Skin of body (tissue), 2 donors: Measurements from ENCODE around the gene EDN2. TPM values are rescaled to one million over a fixed set of nuclear protein-coding genes. Genes with fewer than 3 reads are reported as not detected.
A peak's percentile ranks its signal among the peaks of the same experiment; 100 is the strongest.

ENCODE experiments used
- DNase-seq: peaks from one replicate; lab custom pipeline; 2025; lab: John Stamatoyannopoulos, UW
- total RNA-seq: library from RNA; depleted of rRNA; stranded (reverse); fragments of >200 nt; gene quantifications from one replicate; pipeline ENCODE4 v1.2.3, GENCODE V29; 2014

Gene EDN2
- total RNA-seq, 1 donor from 2014 or later = 11.7 TPM

DNA sequence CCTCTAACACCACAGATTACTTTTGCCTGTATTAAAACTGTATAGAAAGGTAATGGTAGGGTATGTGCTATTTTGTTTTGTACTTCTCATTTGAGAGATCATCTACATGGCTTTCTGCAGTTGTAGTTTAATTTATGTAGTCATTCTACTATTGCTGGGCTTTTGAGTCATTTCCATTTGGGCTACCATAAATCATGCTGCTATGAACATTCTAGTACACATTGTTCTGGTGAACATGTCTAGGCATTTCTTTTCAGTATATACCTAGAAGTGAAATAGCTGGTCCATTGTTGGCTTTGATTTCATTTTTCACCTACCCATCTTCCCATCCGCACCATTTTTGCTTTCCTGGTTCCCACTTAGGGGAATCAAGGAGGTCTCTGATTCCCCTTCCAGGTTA lies 18.7 kb downstream of the EDN2 start:
- DNase-seq = no peak

DNA sequence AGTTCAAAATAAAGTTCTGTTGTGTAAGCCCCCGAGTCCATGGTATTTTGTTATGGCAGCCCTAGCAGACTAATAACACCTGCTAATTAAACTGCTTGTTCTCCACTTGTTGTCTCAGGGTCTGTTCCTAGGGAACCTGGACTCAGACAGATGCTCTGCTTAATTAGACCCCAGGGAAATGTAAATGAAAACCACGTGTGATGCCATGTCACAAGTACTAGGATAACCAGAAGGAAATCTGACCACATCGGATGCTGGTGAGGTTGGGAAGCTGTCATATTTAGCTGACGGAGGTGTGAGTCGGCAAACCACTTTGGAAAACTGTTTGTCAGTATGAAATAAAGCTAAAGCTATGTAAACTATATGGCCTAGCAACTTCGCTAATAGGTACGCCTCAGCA lies 19.6 kb downstream of the EDN2 start:
- DNase-seq = no peak

DNA sequence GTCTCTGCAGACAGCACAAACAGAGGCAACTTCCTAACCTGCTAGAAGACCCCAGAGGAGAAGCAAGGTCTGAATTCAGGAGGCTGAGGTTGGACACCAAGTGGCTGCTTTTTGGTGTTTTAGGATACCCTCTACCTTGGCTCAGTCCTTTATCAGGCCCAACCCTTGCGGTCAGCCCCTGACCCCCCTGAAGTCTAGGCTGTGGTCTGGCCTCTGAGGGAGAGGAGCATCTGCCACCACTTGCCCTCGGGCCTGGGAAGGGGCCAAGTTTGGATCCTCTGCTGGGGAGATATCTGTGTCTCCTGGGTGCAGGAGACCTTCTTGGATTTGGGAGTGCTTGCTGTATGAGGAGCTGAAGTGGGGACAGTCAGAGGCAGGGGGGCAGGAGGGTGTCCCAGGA lies 21.0 kb downstream of the EDN2 start:
- DNase-seq = no peak

DNA sequence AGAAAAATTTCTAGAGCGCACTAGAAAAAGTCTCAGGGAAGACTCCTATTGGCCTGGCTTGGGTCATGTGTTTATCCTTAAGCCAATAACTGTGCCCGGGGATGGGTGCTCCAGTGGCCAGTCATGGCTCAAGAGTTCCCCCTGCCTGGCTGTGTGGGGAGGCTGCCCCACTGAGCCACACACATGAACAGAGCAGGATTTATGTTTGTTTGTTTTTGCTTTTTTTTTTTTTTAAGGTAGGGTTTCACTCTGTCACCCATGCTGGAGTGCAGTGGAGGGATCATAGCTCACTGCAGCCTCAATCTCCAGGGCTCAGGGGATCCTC lies 21.8 kb downstream of the EDN2 start:
- no peak for DNase-seq

DNA sequence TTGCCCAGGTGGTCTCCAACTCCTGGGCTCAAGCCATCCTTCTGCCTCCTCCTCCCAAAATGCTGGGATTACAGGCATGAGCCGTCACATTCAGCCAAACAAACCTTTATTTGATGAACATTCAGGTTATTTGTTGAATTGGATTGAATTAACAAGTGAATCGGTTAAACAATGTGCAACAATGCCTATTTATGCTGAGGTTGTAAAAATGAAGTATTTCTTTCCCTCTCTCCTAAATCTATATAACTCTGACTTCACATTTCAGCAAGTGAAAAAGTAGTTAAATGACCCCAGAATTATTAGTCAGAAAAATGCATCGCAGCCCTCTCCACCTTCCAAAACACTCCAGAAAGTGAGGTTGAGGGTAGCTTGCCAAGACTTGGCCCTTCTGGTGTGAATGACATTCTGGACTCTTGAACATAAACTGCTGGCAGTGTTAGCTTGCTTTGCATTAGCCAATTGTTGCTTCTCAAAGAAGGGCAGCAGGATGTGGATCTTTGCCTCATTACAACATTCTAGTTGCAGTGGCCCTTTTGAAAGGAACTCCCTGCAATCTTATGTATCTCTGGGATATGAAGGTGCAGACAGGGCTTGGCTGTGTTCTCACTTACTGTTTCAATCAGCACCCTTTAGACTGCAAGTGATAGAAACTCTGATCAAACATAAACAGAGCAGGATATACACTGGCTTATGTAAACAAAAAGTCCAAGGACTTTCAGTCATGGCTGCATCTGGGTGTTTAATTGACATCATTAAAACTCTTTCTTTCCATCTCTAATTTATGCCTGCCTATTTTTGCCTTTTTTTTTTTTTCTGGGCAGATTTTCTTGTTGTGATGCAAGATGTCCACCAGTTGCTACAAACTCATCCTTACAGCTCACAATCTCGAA lies 22.4 kb downstream of the EDN2 start:
- no peak for DNase-seq

DNA sequence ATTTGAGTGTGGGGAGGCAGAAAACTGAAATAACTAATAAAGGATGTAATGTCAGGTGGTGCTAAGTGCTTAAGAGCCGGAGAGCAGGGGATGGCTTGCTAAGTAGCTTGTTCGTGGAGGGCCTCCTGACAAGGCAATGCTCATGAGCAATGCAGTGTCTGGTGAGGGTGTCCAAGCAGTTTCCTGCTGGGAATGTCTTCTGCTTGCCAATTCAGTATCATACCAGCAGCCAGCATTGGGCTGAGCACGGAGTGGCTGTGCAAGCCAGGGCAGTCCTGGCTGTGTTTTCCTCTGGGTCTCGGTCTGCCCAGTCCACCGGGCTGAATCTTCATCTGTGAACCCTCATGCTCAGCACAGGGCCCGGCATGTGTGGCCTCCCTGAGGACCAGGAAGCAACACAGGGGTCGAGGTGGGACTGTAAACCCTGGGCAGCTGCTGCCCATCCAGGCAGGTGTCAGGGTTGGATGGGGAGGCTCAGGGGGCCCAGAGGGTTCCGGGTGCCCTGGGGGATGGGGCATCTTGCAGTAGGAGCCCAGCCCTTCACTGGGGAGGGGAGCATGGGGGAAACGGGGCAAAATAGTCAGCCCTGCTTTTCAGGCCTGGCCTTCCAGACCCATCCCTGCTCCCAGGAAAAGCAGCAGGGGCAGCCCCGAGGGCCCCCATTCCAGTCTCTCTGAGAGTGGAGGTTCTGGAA lies 27.5 kb downstream of the EDN2 start:
- DNase-seq = no peak

DNA sequence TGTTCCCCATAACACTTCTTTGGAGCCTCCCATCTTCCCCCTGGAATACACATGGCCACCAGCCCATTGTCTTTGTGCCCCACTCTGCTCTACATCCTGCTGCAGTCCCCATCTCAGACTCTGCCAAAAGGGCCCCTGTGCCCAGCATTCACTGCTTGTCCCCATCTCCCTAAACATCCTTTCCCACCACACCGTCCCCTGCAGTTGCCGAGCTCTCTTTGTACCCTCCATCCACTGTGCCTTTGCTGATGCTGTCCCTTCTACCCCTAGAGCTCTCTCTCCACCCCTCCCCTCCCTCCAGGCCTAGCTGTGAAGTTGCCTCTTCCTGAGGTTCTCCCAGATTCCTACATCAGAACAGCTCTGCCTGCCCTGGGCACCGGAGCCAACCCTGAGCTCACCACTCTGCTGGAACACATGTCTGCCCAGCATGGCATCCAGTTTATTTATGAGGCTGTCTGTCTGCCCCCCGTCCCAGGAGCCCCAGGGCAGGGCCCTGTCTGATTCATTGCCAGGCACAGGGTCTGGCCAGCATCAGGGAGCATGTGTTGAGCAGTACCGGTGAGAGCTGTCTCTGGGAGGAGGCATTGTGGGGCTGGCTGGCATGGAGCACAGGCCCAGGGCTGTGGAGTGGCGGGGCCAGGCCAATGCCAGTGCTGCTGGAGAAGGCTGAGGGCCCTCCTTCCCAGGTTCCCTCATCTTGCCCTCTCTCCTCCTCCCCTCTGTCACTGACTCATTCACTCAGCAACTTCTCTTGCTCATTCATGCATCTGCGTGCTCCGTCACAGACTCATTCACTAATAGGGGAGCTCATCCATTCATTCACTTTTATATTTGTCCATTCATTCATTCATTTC lies 28.8 kb downstream of the EDN2 start:
- DNase-seq = no peak

DNA sequence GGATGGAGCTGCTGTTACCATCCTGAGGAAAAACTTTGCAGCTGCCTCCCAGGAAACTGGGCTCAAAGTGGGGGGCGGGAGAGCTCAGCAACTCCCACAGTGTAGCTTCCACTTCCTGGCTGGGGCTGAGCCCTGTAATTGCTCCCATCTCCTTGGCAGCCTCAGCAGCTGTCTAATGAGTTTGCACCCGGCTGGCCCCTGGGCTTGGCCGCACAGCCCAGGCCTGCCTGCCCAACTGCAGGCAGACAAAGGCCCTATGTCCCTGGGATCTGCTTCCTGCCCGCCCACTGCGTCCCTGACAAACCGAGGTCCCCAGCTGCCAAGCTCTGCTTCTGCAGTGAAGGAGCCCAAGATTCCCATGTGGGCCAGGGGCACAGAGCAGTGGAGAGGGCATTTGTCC lies 30.1 kb downstream of the EDN2 start:
- peak; percentile 64 for DNase-seq

DNA sequence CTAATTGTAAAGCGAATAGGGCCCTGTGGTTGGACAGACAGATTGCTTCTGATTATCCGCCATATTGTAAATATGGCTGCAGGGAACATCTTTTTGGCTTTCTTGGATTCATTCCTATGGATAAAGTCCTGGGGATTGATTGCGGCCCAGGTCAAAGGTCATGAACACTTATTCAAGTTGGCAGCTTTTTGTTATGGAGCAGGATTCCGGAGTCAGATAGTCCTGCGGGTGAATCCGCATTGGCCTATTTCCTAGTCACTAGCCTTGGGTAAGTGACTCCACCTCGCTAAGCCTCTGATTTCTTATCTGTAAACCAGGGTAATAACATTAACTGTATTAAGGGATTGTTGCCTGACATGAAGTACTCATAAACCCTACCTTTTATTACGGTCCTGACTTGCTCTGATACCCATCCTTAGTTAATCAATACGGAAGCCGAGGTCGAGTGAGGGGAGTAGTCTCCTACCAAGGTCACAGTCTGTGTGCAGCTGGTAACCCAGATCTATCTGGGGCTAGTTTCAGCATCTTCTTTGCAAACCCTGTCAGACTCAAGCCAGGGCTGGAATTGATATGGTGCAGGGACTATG lies 31.7 kb downstream of the EDN2 start:
- no peak for DNase-seq

DNA sequence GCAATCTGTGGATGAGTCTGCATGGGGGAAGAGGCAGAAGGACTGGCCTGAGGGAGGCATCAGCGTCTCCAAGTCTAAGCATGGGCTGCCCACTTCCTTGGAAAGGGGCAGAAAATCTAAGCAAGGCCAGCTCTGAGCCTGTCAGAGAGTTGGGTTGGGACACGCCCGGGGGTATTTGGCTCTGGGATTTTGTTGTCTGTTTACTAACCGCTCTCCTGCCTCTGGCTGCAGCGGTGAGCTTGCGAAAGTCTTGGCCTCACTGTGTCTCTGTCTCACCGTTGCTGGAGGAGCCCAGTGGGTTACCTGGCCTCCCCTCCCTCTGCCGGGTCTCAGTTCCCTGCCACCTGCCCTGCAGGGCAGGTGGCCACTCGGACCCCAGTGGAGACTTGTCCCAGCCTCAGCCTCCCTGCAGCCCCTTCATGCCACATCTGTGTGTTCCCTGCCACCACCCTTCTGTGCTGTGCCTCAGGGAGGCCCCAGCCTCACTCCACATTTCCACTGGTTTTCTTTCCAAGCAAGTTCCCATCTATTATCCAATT lies 33.7 kb downstream of the EDN2 start:
- no peak for DNase-seq

DNA sequence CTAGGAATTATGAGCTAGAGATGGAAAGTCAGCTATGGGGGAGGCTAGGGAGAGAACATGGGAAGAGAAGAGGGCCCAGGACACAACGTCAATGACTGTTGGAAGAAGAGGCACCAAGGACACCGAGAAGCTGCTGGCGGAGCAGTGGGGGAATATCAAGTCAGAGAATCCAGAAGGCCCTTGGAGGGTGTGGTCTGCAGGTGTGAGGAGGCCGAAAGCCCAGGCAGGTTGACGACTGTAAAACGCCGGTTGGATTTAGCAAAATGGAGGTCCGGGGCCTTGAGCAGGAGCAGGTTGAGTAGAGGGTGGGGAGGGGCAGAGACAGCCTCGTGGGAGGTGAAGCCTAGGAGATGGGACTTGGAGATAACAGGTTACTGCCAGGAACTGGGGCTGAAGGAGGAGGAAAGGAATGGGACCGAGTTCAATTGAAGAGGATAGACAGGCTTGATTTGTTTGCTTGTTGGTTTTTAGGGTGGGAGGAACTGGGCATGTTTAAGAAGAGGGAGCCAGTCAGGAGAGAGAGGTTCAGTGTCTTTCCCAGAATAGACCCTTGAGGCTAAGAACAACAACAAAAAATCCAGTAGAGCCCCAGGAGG lies 35.1 kb downstream of the EDN2 start:
- no peak for DNase-seq

DNA sequence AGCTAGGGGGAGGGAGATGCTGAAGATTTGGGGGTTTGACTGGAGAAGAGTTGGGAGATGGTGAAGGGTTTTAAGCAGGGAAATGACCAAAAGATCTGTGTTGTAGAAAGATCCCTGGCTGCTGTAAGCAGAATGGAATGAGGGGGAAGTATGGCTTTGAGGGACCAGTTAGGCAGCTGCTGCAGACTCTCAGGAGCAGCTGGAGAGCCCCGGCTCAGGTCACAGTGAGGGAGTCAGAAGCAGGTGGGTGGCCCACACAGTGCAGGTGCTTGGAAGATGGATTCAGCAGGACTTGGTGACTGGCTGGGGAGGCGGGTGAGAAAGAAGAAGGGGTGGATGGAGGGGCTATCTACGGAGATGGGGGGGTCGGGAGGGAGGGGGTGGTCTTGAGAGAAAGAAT lies 35.7 kb downstream of the EDN2 start:
- DNase-seq = no peak

DNA sequence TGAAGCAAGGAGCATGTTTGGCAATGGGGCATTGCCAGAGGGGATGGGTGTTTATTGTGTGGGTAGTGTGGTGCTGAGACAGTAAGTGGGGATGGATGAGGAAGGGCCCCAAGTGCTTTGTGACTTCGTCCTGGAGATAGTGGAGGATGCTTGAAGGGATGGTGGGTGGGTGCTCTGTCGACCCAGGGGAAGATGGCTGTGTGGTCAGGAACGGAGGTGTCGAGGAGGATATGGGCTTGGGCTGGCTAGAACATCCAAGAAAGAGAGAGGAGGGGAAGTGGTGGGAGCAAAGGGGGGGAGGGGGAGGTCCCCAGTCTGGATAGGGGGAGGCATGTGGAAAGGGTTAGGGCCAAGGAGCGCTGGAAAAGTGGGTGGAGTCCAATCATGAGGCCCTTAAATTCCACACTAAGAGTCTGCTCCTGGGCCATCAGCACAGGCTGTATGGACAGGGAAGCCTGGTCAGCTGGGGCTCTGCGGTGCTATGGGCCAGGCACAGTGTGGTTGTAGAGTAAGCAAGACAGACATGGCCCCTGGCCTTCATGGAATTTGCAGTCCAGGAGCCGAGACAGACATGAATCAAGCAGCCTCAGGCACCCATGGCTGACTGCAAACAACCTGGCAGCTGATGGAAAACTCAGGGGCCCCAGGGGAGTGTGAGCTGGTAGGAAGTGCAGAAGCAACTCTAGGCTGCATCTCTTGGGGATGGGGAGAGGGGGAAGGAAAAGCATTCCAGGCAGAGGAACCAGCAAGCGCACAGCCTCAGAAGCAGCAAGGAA lies 36.3 kb downstream of the EDN2 start:
- no peak for DNase-seq

DNA sequence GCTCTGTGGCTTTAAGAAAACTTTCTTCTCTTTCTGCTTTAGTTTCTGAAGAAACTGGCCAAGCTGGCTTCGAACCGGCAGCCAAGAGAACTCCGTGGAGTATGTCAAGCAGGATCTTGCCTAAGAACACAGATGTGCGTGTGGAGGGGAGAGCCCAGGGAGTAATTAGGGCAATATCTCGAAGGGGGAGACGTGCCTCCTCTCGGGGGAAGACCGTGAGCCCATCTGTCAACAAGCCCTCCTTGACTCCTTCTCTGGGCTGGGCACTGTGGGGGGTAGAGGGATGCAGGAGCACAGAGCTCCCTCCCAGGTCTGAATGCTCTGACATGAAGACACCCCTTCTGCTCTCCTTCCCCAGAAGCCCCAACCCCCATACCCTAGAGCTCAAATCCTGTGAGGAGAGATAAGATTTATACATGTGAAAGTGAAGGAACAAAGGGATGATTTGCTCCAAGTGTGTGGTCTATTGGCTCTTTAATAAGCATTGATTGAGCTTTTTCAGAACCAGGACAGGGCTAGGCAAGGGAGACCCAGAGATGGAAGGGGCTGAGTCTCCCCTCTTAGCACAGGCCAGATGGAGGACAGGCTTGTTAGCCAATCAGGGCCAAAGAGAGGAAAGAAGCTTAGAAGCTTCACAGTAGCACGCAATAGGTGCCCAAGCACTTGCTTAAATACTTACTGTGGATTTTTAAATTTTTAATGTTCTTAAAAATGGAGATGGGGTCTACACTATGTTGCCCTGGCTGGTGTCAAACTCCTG lies 37.5 kb downstream of the EDN2 start:
- DNase-seq = no peak

DNA sequence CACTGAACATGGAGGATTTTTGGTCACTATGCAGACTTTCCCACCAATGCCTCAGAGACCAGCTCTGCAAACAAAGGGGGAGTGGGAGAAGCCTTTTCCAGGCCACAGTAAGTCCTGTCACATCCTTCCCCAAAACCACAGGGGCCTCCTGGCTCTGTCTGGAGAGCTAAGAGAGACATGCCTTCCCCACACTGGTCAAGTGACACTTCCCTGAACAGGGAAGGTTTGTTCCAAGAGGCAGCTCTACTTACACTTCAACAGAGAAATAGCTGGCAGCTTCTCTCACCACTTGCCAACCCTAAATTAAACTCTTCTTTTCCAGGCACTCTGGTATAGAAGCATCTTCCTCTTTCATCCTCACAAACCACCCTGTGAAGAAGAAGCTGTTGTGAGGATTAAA lies 39.7 kb downstream of the EDN2 start:
- no peak for DNase-seq

DNA sequence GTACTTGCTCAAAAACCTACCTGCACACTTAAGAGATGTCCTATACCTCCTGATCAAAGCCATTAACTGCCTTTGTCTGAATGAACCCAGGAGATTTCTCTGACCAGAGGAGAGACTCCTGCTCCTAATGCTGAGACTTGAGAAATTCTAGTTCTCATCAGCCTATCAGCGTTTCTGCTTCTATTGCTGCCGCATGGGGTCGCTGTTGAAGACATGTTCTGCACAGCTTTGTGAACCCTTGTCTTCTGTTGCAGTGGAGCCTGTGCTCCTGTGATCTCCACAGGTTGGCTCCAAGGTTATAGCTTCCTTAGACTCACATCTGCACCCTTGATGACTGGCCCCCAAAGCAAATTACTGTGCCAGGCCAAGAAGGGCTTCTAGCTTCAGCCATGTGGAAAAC lies 40.2 kb downstream of the EDN2 start:
- no peak for DNase-seq

DNA sequence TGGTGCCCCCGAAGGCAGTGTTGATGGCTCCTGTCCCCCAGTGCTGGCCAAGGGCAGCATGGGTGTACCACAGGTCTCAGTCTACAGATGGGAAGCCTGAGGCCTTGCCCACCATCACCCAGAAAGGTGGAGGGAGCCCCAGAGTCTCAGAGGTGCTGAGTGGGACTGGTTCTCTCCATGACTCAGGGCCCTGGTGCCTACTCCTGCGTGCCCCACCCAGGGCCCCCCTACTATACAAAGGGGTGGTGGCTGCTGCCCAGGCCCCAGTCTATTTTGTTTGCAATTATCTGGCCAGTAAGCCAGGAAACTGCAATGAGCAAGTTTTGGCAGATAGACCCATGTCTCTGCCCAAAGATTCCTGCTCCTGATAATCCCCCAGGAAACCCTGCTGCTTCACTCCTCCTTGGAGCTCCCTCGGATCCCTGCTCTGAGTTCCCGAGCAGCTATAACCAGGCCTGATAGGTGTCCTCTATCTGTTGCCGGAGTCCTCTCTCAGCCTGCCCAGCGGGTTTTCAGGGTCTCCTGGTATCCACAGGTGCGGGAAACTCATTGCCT lies 41.7 kb downstream of the EDN2 start:
- no peak for DNase-seq

DNA sequence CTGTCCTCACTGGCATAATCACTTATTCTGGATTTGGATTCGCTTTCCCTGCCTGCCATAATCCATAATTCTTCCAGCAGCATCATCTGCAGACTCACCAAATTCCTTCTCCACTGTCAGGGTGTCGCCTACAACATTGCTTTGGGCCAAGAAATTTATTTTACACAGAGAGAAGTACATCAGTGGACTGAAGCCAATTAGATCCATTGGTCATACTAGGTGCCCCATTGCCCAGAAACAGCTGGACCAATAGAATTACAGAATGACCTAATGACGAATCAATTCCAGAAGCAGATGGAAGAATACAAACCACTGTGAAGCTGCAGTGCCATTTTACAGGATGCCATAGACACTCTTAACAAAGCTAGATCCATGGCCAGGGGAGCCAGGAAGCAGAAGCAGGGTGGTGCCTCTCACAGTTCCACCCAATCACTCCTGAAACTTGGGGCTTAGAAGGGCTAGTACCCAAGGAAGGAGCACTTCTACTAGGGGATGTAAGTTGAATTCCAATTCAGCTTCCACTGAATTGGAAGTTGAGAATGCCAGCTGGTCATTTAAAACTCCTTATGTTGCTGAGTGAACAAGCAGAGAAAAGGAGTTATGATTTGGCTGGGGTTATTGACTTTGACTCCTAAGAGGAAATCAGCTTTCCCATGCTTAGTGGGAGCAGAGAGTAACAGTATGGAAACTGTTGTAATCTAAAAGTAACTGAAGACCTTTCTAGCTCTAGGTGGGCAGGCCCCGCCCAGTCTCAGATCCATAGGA lies 44.0 kb downstream of the EDN2 start:
- no peak for DNase-seq

DNA sequence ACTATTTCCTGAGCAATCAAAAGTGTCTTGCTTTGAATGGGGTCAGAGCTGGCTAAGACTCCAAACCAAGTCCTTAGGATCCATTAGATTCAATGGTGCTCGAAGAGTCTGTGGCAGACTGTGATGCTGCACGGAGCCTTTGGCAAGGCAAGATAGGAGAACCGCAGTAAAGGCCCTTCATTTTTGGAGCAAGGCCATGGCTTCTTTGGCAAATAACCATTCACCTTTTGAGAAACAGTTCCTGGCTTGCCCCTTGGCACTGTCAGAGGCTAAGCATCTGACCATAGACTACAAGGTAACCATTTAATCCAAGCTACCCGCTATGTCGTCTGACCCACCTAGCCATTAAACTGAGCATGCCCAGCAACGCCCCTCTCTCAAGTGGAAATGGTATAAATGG lies 45.2 kb downstream of the EDN2 start:
- no peak for DNase-seq
